ENCODE results near the gene LETMD1.

Gene LETMD1

GRCh38 chr12:51025836-51026638 is 22.1 kb upstream of the LETMD1 start, which contains the start of gene SLC11A2:
Gene SLC11A2 (minus strand): TSS chr12:51026384. CDS start chr12:51010728, 15,656 bp downstream.
- DNase-seq (ENCODE audit: low read depth), result peak; percentile 92

- no peak for DNase-seq (ENCODE audit: low read depth)
Observed at GRCh38 chr12:51027342-51027835, 20.7 kb upstream of the LETMD1 start.

GRCh38 chr12:51028126-51028812 is 19.9 kb upstream of the LETMD1 start:
- DNase-seq (ENCODE audit: low read depth), result peak; percentile 77

- DNase-seq (ENCODE audit: low read depth), result peak; percentile 24
Observed at GRCh38 chr12:51028813-51029150, 19.3 kb upstream of the LETMD1 start.

GRCh38 chr12:51033048-51033447 is 15.1 kb upstream of the LETMD1 start:
- DNase-seq (ENCODE audit: low read depth), result no peak

- no peak for DNase-seq (ENCODE audit: low read depth)
Observed at GRCh38 chr12:51033457-51034089, 14.6 kb upstream of the LETMD1 start.

GRCh38 chr12:51036279-51036678 is 11.8 kb upstream of the LETMD1 start:
- no peak for DNase-seq (ENCODE audit: low read depth)

GRCh38 chr12:51048661-51049251 is 629 bp downstream of the LETMD1 start:
- DNase-seq (ENCODE audit: low read depth), result no peak

- DNase-seq (ENCODE audit: low read depth), result no peak
Observed at GRCh38 chr12:51049525-51049924, 1.4 kb downstream of the LETMD1 start.

- DNase-seq (ENCODE audit: low read depth), result no peak
Observed at GRCh38 chr12:51051787-51052186, 3.7 kb downstream of the LETMD1 start.

- DNase-seq (ENCODE audit: low read depth), result no peak
Observed at GRCh38 chr12:51055060-51055459, 6.9 kb downstream of the LETMD1 start.

GRCh38 chr12:51056242-51056641 is 8.1 kb downstream of the LETMD1 start:
- DNase-seq (ENCODE audit: low read depth), result peak; percentile 95

- DNase-seq (ENCODE audit: low read depth), result no peak
Observed at GRCh38 chr12:51059086-51059485, 11.0 kb downstream of the LETMD1 start.

- no peak for DNase-seq (ENCODE audit: low read depth)
Observed at GRCh38 chr12:51062631-51063397, 14.7 kb downstream of the LETMD1 start.

- DNase-seq (ENCODE audit: low read depth), result no peak
Observed at GRCh38 chr12:51065530-51065929, 17.4 kb downstream of the LETMD1 start.

GRCh38 chr12:51067229-51067628 is 19.1 kb downstream of the LETMD1 start:
- DNase-seq (ENCODE audit: low read depth), result no peak

- no peak for DNase-seq (ENCODE audit: low read depth)
Observed at GRCh38 chr12:51067771-51068170, 19.6 kb downstream of the LETMD1 start.

GRCh38 chr12:51070004-51070403 is 21.9 kb downstream of the LETMD1 start:
- peak; percentile 98 for DNase-seq (ENCODE audit: low read depth)

- DNase-seq (ENCODE audit: low read depth), result no peak
Observed at GRCh38 chr12:51071663-51072062, 23.5 kb downstream of the LETMD1 start.

- DNase-seq (ENCODE audit: low read depth), result no peak
Observed at GRCh38 chr12:51075390-51075789, 27.3 kb downstream of the LETMD1 start.

- DNase-seq (ENCODE audit: low read depth), result no peak
Observed at GRCh38 chr12:51076236-51076930, 28.3 kb downstream of the LETMD1 start.

Measured in amniotic epithelial cell (primary cell).